HepG2 (cell line): ENCODE data around the gene GPR42. TPM values are rescaled to one million over a fixed set of nuclear protein-coding genes. Genes with fewer than 3 reads are reported as not detected.

Experiments
- ATAC-seq: fragments of 200-7000 bp; cut with Tn5 transposase; 3 replicates; pipeline ENCODE4 v1.9.1; 2020; ENCODE audit warnings: mild to moderate bottlenecking, moderate library complexity
- BruUV-seq: library from RNA; stranded (reverse); fragments of 400-500 nt; replicated peaks from 2 replicates; lab custom pipeline; 2021; lab: Mats Ljungman, UMichigan
- CTCF ChIA-PET: fragments of 300-600 bp; formaldehyde crosslinking; extraction: SDS; loops from one replicate; lab custom pipeline; 2021; ENCODE audit warnings: low total read pairs, inconsistent platforms, low intra/inter-chr PET ratio; lab: Yijun Ruan, JAX
- POLR2A ChIA-PET: fragments of 350-600 bp; sonication (Branson Sonifier 250); formaldehyde crosslinking; loops from one replicate; lab custom pipeline; 2020; ENCODE audit warnings: antibody characterized with exemption, inconsistent platforms; lab: Yijun Ruan, JAX
- DNase-seq: peaks from one replicate; pipeline ENCODE4 v3.0.0-alpha.2; 2015; ENCODE audit warnings: low spot score
- FAIRE-seq: peaks from 3 replicates; lab custom pipeline; 2011; peaks lifted over from hg19 to GRCh38; lab: Jason Lieb, UNC
- H2AFZ ChIP-seq: one replicate; pipeline ENCODE4 v1.6.1; 2011; ENCODE audit warnings: low read length, inconsistent platforms
- H3K27ac ChIP-seq: fragments of 300-600 bp; 3 replicates; pipeline ENCODE4 v1.8.0; 2011; ENCODE audit warnings: mixed run types, mild to moderate bottlenecking, mixed read lengths, low read length, inconsistent platforms; ENCODE audit not compliant: insufficient read depth; ENCODE audit errors: extremely low read length
- H3K27me3 ChIP-seq, 2 experiments: fragments of 200-600 bp in 1 of 2; 2 replicates in 1 of 2; 3 replicates in 1 of 2; pipeline versions ENCODE4 v1.6.0 to v1.8.0; 2011; ENCODE audit warnings: low read length in 2 of 2, mild to moderate bottlenecking in 2 of 2, moderate library complexity in 2 of 2, inconsistent platforms in 1 of 2; ENCODE audit not compliant: insufficient read depth in 2 of 2, control insufficient read depth in 1 of 2
- H3K36me3 ChIP-seq, 2 experiments: fragments of 200-600 bp in 1 of 2; replicated peaks in 1 of 2; 2 replicates in 1 of 2; 3 replicates in 1 of 2; pipeline versions ENCODE4 v1.5.1 to v1.8.0; 2011; ENCODE audit warnings: low read length in 2 of 2, inconsistent platforms in 1 of 2; ENCODE audit not compliant: insufficient read depth in 2 of 2, control insufficient read depth in 1 of 2
- H3K4me1 ChIP-seq: 2 replicates; pipeline ENCODE4 v1.5.1; 2012; ENCODE audit warnings: low read length, inconsistent platforms; ENCODE audit not compliant: insufficient read depth
- H3K4me2 ChIP-seq: 2 replicates; pipeline ENCODE4 v1.6.0; 2011; ENCODE audit warnings: low read depth, low read length, inconsistent platforms
- H3K4me3 ChIP-seq, 3 experiments: fragments of 200-600 bp in 1 of 3; sonication (generic), shearing (Covaris generic) in 1 of 3; replicated peaks in 1 of 3; 2 replicates each; pipeline ENCODE4 v1.5.1; 2011 to 2016; ENCODE audit warnings: low read length in 3 of 3, inconsistent platforms in 2 of 3, low read depth in 2 of 3, mild to moderate bottlenecking in 2 of 3, control low read depth in 1 of 3, mixed read lengths in 1 of 3; ENCODE audit not compliant: insufficient read depth in 1 of 3
- H3K79me2 ChIP-seq: one replicate; pipeline ENCODE4 v1.6.1; 2011; ENCODE audit warnings: low read length, inconsistent platforms; ENCODE audit not compliant: insufficient read depth
- H3K9ac ChIP-seq: 2 replicates; pipeline ENCODE4 v1.6.0; 2011; ENCODE audit warnings: mild to moderate bottlenecking, low read depth, low read length, inconsistent platforms; ENCODE audit not compliant: insufficient read depth
- H3K9me3 ChIP-seq: 2 replicates; pipeline ENCODE4 v1.5.1; 2012; ENCODE audit warnings: mild to moderate bottlenecking, low read length
- H4K20me1 ChIP-seq: 2 replicates; pipeline ENCODE4 v1.6.0; 2011; ENCODE audit warnings: inconsistent platforms, mild to moderate bottlenecking, low read length, moderate library complexity; ENCODE audit not compliant: insufficient read depth
- ATM ChIP-seq: fragments of 450-650 bp; IDR thresholded peaks from 2 replicates; pipeline ENCODE4 v1.7.1; 2017; ENCODE audit warnings: mild to moderate bottlenecking, borderline replicate concordance
- E2F5 ChIP-seq: sonication (generic); formaldehyde crosslinking; conservative IDR thresholded peaks from 2 replicates; pipeline ENCODE4 v1.4.0; 2020; ENCODE audit warnings: missing genetic modification reagents
- FOXP1 ChIP-seq, 2 experiments: fragments of 450-650 bp in 1 of 2; IDR thresholded peaks; 2 replicates each; pipeline ENCODE4 v1.6.1; 2017 to 2018; ENCODE audit warnings: antibody characterized with exemption in 1 of 2
- HOXA3 ChIP-seq: sonication (generic); formaldehyde crosslinking; IDR thresholded peaks from 2 replicates; pipeline ENCODE4 v1.5.0; 2020; ENCODE audit warnings: missing genetic modification reagents
- KLF9 ChIP-seq: IDR thresholded peaks from 2 replicates; pipeline ENCODE4 v1.6.1; 2016; ENCODE audit warnings: low read depth
- NPAS2 ChIP-seq: sonication (generic); formaldehyde crosslinking; IDR thresholded peaks from 2 replicates; pipeline ENCODE4 v1.8.0; 2022; ENCODE audit warnings: mild to moderate bottlenecking, missing genetic modification reagents, borderline replicate concordance
- PBX3 ChIP-seq: sonication (generic); formaldehyde crosslinking; IDR thresholded peaks from 2 replicates; pipeline ENCODE4 v1.8.1; 2023; ENCODE audit warnings: missing genetic modification reagents, inconsistent platforms, borderline replicate concordance
- PPARG ChIP-seq: conservative IDR thresholded peaks from 2 replicates; pipeline ENCODE4 v1.6.1; 2016; ENCODE audit warnings: missing biosample characterization, missing genetic modification reagents
- SYNCRIP ChIP-seq: fragments of 200-400 bp; formaldehyde crosslinking; IDR thresholded peaks from 2 replicates; pipeline ENCODE4 v1.6.1; 2018; ENCODE audit warnings: mild to moderate bottlenecking, low read depth, low read length; ENCODE audit not compliant: insufficient read depth
- TAF15 ChIP-seq: fragments of 200-400 bp; formaldehyde crosslinking; IDR thresholded peaks from one replicate; pipeline ENCODE4 v1.6.1; 2018; ENCODE audit warnings: mild to moderate bottlenecking, low read depth, low read length; ENCODE audit not compliant: poor library complexity, severe bottlenecking
- TGIF2 ChIP-seq: IDR thresholded peaks from 2 replicates; pipeline ENCODE4 v1.6.1; 2016; ENCODE audit warnings: control low read depth, missing compliant biosample characterization
- ZFP62 ChIP-seq: sonication (generic); formaldehyde crosslinking; IDR thresholded peaks from 2 replicates; pipeline ENCODE4 v1.4.0; 2020; ENCODE audit warnings: missing genetic modification reagents
- ZHX1 ChIP-seq: sonication (generic); formaldehyde crosslinking; IDR thresholded peaks from 2 replicates; pipeline ENCODE4 v1.8.1; 2022; ENCODE audit warnings: low read depth, mild to moderate bottlenecking, missing genetic modification reagents
- ZKSCAN5 ChIP-seq: sonication (generic); formaldehyde crosslinking; IDR thresholded peaks from 2 replicates; pipeline ENCODE4 v1.5.1; 2020; ENCODE audit warnings: mild to moderate bottlenecking, missing genetic modification reagents
- ZNF275 ChIP-seq: sonication (generic); formaldehyde crosslinking; IDR thresholded peaks from 2 replicates; pipeline ENCODE4 v1.8.0; 2022; ENCODE audit warnings: missing genetic modification reagents, mild to moderate bottlenecking, inconsistent platforms, borderline replicate concordance
- ZNF383 ChIP-seq: sonication (generic); formaldehyde crosslinking; IDR thresholded peaks from 2 replicates; pipeline ENCODE4 v1.4.0; 2020; ENCODE audit warnings: missing genetic modification reagents, mild to moderate bottlenecking, borderline replicate concordance
- ZNF644 ChIP-seq: IDR thresholded peaks from 2 replicates; pipeline ENCODE4 v1.6.1; 2016; ENCODE audit warnings: low read depth
- ZNF672 ChIP-seq: sonication (generic); formaldehyde crosslinking; IDR thresholded peaks from 2 replicates; pipeline ENCODE4 v1.8.1; 2022; ENCODE audit warnings: missing genetic modification reagents
- WGBS: methylation state at CpG from one replicate; pipeline ENCODE4 v1.1.6; 2017; ENCODE audit warnings: low lambda C conversion rate; 5-methylcytosine and 5-hydroxymethylcytosine counted together
- in situ Hi-C: cut with HindIII; loops from 2 replicates; pipeline ENCODE4 v1.10.0; 2017; ENCODE audit warnings: low pct_unique_long_range_greater_than_20kb; ENCODE audit not compliant: extremely low pct_ligation_motif_present
- intact Hi-C: fragments of 100-400 bp; cut with micrococcal nuclease; formaldehyde crosslinking; loops from one replicate; pipeline ENCODE4 v1.10.0; 2022; ENCODE audit not compliant: unreplicated experiment
- polyA plus RNA-seq, 8 experiments: library from polyadenylated mRNA; depleted of rRNA in 3 of 8; stranded (reverse) in 7 of 8; unstranded in 1 of 8; fragments of >200 nt; fragmentation: Illumina TruSeq in 4 of 8; extraction: Trizol in 4 of 8; gene quantifications; 2 replicates each; pipeline versions ENCODE4 v1.2.1 to v1.2.3, GENCODE V29; 2011 to 2016; ENCODE audit warnings: low read depth in 4 of 8, missing spikeins in 1 of 8, mixed read lengths in 1 of 8; ENCODE audit not compliant: insufficient read depth in 1 of 8
- total RNA-seq, 5 experiments: library from RNA; depleted of rRNA; stranded (reverse); fragments of >200 nt; fragmentation: Illumina TruSeq; extraction: Trizol; gene quantifications; 2 replicates each; pipeline ENCODE4 v1.2.3, GENCODE V29; 2016; ENCODE audit warnings: low read depth in 1 of 5

The GPR42 gene
- total and polyA plus RNA-seq, 2 of the 13 experiments (the other 11 are each of a cell fraction or from before 2014, with no cell fraction given) = not detected

DNA sequence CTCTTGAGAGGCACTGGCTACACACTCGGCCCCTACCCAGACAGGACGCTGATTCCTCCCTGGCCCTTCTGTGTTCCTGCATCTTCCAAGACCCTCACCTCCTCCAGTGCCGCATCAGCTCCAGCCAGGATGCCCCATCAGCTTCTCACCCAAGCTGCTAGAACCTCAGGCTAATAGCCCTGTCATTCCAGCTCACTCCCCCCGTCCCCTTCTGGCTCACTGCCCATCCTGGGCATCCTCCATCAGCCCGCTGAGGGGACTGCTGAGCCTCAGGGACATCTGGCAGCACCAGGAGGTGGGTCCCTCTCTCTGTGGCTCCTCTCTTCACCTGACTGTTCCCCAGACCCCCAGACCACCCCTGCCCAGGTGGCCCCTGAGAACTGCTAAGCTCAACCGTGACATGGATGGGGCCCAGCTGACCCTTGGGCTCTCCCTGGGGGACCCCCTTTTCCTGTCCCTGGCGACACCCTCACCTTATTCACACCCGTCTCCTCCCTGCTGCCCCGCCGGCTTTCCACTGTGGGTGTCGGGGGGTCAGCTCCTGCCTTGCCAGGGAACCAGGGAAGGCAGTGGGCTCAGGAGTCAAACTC is 7.8 kb upstream of the GPR42 start:
- Histone ChIP-seq H3K79me2 (no peaks in the 10 kb centered on the region), H3K27ac (no peak overlapping the region), H3K4me2 (no peak overlapping the region), H3K4me3 (no peak overlapping the region), H3K27me3 (peaks cover 8 to 29% of the 10 kb centered on the region in 2 experiments; a peak in 4 of 5 replicates), H3K9me3 (no peaks in the 10 kb centered on the region), H2AFZ (no peak overlapping the region), H3K4me1 (peaks cover 3% of the 10 kb centered on the region), H3K9ac (no peak overlapping the region), H3K36me3 (no peaks in the 10 kb centered on the region), H4K20me1 (no peaks in the 10 kb centered on the region)
- BruUV-seq = no TSS peak
- intact Hi-C loops (no loop called here), in situ Hi-C loops (no loop called here)
- FAIRE-seq (no peak), DNase-seq (no peak), ATAC-seq (no peak)
- TF ChIP-seq TAF15 (no peak), E2F5 (CRISPR knock-in tag) (no peak), PBX3 (CRISPR knock-in tag) (no peak), ATM (no peak), HOXA3 (CRISPR knock-in tag) (no peak), SYNCRIP (no peak), FOXP1 (IDR thresholded peaks at IDR 0.05) (no peak), FOXP1 (CRISPR knock-in tag; IDR thresholded peaks at IDR 0.05) (no peak), ZNF644 (CRISPR knock-in tag) (no peak), PPARG (CRISPR knock-in tag) (no peak), ZNF383 (CRISPR knock-in tag) (no peak), NPAS2 (CRISPR knock-in tag) (no peak), ZNF672 (CRISPR knock-in tag) (no peak), ZFP62 (CRISPR knock-in tag) (no peak), TGIF2 (CRISPR knock-in tag) (no peak), ZHX1 (CRISPR knock-in tag) (no peak), ZKSCAN5 (no peak), ZNF275 (CRISPR knock-in tag) (no peak), KLF9 (CRISPR knock-in tag) (no peak)
- ChIA-PET CTCF (no interaction called here), POLR2A (no interaction called here)
- 52% methylated on average over 4 of the region's 11 CpGs for WGBS
